Measurements from ENCODE around the gene PEPD.

PEPD gene

DNA sequence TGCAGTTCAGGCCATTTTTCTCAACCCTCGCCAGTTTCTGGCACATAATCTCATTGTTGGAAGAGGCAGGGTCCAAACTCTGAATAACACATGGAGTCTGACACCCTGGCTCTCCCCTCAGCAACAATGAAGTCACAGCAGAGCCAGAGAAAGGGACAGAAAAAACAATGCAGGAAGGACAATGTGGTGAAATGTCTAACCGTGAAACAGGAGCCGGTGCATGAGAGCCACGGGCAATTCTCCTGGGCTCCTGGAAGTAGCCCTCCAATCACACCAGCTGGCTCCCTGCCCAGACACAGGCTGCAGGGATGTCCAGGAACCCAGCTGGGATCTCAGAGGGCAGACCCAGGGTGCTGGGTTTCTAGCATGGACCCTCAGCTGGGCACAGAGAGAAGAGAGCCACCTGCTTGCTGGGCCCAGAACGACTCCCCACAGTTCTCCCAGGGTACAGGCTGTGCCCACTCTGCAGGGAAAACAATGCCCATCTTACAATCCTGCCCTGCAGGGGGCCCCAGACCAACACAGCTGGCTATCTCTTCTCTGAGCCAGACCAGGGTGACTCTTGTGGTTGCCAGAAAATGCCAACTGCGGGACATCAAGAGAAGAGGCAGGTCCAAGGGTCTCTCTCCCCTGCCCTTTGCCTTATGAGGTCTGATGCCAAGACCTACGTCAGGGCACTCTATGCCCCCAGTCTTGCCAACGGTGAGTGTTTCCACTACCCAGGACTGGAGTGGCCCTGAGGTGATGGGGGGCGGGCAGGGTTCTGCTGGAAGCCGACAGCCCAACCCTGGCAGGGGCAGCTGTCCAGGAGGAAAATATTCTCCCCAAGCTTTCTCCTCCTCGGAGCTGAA, 83.5 kb downstream of the PEPD start:
- no peak for DNase-seq (ENCODE audit: low read depth)

DNA sequence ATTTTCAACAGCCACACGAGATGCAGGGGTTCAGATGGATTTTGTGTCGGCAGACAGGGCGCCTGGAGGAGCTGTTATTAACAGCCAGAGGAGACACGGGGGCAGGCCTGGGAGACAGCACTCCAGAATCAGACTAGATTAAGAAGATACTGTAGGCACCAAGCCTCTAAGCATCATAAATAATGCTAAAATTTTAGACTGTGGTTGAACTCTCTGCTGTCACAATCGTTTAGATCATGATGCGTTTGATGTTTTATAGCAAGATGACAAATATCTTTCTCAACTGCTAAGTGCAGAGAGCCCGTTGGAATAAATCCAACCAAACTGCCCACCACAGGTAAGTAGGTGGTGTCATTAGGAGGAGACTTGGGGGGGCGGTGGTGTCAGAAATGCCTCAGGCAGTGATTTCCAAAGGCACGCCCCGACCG, 84.2 kb downstream of the PEPD start:
- no peak for DNase-seq (ENCODE audit: low read depth)

DNA sequence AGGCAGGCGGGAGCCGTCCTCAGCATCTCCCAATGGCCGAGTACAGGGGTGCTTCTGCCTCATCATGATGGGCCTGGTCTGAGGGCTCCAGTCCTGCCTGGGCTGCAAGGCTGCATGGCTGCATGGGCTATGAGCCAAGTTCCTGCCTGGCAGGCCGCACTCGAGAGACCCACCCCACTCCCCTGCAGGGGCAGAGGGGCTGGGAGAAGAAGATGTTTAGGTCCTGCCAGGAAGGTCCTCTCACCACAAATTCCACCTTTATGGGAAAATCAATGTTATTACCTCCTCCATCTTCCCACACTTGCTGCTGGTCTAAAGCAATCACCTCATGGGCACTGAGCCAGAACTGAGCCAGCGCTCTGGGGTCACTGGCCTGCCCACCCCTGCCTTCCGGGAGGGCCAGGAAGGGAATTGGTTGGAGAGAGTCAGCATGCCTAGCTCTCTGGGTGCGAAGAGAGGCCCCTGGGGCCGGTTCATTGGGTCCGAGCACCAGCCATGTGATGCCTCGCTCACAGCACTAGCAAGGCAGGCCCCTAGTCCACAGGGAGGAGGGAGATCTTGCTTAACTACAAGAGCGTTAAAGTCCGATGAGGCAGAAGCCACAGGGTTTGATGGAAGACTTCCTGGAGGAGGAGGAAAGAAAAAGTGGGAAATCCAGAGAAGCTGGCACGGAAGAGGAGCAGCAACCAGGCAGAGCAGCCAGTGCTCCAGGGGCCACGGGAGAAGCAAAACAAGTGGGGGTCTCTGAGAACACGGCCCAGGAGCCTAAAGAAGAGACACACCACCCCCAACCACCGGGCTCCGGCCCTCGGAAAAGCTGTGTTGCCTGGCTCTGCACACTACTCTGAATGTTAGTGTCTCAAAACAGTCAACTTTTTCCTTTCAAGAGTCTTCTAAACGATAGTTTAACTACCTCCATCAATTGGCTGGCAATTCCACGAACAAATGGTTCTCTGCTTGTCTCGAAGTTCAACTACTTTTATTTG, 84.9 kb downstream of the PEPD start:
- no peak for DNase-seq (ENCODE audit: low read depth)

DNA sequence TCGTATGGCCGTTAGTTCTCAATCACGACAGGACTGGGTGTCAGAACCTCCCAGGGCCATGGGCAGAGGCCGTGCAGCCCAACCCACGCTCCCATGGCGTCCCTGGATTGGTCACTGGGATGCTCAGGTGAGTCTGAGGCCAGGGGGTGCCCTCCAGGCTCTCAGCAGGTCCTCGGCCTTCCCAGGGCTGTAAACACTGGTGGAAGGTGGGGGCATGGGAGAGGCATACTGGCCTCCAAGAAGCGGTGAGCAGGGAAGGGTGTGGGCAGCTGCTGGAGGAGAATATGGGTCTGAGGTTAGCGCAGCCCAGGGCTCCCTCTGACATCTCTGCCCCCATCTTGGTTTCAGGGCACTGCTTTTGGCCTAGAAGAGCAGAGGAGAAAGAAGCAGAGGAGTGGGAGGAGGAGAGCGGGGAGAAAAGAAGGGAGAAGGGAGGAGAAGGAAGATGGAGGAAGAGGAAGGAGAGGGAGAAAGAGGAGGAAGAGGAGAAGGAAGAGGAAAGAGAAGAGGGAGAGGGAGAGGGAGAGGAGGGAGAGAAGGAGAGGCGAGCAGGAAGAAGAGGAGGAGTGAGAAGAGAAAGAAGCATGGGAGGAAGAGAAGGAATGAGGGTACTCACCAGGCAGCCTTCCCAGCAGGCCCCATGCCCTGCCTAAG, 85.8 kb downstream of the PEPD start:
- no peak for DNase-seq (ENCODE audit: low read depth)

- DNase-seq (ENCODE audit: low read depth), result no peak
Measured at GRCh38 chr19:33434886-33435705, 86.5 kb downstream of the PEPD start.

GRCh38 chr19:33434069-33434885, 87.3 kb downstream of the PEPD start:
- DNase-seq (ENCODE audit: low read depth), result no peak

DNA sequence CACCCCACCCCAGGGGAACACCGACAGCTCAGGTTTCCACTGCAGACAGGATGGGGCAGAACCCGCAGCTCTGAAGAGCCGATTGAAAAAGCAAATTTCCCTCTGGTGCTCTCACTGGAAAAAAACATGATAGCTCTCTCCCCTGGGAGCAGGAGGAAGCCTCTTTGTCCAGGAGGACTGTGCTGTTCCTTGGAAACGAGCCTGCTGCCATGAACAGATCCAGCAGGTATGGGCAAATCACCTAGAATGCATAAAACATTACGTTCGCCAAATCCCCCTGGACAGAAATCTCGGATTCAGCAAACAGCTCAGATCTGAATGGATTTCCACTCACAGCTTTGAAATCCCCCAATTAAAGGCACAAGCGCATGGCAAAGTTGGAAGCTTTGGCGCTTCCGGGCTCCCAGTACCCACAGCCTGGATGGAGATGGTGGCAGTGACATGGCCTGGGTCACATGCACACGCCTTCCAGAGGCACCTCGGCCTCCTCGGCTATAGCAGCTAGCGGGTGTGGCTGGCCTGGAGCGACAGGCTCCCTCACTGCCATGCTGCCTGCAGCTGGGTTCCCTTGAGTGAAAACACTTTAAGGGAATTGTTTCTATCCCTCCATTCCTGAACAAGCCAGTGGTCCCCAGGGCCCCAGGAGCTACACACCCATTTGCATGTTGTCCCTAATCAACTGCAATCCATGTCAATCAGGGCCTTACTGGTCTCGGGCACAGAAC, 89.0 kb downstream of the PEPD start:
- DNase-seq (ENCODE audit: low read depth), result no peak

- DNase-seq (ENCODE audit: low read depth), result no peak
Measured at GRCh38 chr19:33432015-33432414, 89.6 kb downstream of the PEPD start.

GRCh38 chr19:33430674-33431277, 90.8 kb downstream of the PEPD start:
- peak; percentile 22 for DNase-seq (ENCODE audit: low read depth)

DNA sequence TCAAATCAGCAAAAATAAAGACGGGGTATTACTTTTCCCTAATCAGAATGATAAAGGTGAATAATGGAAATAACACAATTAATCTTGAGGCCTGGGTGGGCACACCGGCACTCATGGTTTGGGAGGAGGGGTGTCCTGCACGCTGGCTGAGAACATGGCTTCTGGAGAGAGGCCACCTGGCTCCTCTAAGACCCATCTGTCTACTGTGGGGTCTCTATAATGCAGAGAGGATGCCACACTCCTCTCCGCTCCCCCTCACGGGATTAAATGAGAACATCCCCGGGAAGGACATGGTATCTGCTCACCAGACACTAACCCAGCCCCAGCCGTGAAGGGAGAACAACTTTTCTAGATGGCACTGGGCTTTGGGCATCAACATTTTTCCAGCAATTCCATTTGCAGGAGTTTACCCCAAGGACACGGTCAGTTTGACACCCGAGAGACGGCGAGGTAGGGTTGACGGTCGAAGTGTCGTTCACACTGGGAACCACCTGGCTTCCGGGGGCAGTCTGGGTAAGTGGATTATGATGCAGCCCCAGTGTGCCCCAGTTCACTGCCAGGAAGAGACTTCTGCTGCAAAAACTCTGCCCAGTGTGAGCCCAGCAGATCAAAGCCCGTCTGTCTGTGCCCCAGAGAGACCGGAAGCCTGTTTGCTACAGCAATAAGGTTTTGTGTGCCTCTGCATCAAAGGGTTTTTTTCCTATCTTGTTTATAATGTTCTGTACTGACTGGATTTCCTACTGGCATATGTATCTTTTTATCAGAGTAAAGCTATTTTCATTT, 91.5 kb downstream of the PEPD start:
- no peak for DNase-seq (ENCODE audit: low read depth)

DNA sequence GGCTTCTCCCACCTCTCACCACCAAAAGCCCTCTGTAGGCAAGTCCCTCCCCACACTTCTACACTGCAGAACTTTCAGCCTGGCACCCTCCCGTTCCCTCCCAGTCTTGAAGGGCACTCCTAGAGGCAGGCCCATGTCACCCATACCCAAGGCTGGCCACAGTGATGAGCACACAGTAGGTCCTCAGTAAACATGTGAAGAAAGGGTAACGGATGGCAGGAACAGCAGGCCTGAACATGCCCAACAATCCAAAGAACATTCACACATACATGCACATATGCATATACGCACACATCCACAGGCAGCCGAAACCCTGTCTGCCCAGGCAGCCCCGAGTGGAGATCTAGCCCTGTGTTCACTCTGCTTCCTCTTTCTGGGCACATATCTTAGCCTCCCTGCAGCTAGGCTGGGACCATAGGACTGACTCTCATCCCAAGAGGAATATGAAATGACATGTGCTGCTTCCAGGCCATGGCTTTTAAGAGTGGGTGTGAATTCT, 92.9 kb downstream of the PEPD start:
- DNase-seq (ENCODE audit: low read depth), result no peak

GRCh38 chr19:33427801-33428626, 93.6 kb downstream of the PEPD start:
- no peak for DNase-seq (ENCODE audit: low read depth)

GRCh38 chr19:33426621-33427361, 94.8 kb downstream of the PEPD start:
- DNase-seq (ENCODE audit: low read depth), result no peak

DNA sequence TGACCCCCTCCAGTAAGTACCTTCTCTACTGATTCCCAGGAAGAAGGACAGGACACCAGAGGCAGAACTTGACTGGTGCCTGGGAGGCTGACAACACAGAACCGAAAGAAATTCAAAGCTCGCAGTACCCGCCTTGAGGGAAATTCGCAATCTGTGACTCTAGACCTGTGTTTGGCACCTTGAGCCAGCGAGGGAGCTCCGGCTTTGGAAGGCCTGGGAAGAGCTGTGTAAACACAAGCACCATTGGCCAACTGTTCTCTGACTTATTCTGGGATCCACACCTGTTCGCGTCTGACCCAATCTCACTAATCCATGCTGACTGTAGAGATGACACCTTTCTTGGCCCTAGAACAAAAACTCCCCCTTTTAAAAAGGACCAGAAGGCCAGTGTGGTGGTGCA, 97.4 kb downstream of the PEPD start:
- no peak for DNase-seq (ENCODE audit: low read depth)

- no peak for DNase-seq (ENCODE audit: low read depth)
Measured at GRCh38 chr19:33422369-33423180, 99.0 kb downstream of the PEPD start.

DNA sequence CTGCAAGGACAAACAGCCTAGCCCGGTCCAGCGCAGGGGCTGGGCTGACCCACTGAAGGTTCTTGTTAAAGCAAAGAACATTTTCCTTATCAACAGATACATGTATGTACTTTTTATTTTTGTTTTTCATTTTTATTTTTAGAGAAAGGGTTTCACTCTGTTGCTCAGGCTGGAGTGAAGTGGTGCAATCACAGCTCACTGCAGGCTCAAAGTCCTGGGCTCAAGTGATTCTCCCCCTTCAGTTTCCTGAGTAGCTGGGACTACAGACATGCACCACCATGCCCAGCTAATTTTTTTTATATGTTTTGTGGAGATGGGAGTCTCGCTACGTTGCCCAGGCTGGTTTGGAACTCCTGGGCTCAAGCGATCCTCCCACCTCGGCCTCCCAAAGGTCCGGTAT, 100.2 kb downstream of the PEPD start:
- DNase-seq (ENCODE audit: low read depth), result no peak

Measured in fibroblast of the conjunctiva (primary cell).